ENCODE data around the gene KNL1.
"Not testable (repeated sequence)": the region's sequence is repeated elsewhere in the genome, so short reads cannot be mapped to it uniquely, and the experiment has no call there.

The KNL1 gene

DNA sequence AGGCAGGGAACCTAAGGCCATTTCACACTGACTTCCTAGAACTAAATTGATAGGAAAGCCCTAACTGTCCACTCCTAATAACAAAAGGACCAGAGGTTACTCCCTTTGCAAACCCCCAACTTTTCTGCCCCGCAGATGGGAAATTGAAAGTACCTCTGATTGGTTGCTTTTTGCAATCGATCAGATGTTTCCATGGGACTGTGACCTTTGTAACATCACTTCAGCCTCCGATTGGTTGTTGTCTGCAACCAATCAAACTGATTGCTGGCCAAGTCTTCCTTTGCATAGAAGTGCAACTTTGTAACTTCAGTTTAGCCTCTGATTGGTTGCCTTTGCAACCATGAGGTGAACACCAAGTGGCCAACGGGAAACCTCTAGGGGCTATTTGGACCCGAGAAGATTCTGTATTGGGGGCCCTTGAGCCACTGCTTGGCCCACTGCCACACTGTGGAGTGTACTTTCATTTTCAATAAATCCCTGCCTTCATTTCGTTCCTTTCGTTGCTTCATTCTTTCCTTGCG, 11.3 kb upstream of the KNL1 start:
- DNase-seq = peak; percentile 76 to 77

DNA sequence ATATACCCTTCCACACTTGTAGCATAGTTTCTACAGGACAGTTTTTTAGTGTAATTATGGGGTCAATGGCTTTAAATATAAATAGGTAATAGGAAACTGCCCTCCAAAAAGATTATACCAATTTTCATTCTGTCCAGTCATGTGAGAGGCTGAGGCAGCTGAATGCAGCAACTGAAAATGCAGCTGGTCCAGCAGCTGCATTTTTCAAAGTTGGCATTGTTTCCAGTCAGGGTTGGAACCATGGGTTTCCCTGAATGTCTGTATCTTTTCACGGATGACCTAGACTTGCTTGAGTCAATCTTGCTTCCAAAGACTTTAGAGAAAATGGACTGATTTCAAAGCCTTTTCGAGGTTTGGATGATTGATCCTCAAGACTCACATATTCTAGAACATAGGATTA, 9.9 kb upstream of the KNL1 start:
- DNase-seq = no peak

DNA sequence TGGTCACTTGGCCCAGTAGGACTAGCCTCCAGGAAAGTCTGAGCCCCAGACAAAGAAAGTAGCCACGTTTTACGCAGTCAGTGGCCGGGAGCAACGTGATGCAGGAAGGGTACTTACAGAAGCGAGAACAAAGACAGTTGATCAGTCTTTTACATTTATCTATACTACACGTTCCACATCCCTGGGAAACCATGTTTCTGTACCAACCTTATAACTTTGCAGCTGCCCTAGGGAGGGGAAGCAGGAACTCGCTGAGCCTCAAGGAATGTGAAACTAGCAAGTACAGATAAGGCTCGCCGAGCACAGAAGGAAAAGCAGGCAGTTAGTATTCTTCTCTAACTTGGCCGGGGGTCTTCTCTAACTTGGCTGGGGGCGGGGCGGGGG, 3.4 kb upstream of the KNL1 start:
- no peak for DNase-seq

DNA sequence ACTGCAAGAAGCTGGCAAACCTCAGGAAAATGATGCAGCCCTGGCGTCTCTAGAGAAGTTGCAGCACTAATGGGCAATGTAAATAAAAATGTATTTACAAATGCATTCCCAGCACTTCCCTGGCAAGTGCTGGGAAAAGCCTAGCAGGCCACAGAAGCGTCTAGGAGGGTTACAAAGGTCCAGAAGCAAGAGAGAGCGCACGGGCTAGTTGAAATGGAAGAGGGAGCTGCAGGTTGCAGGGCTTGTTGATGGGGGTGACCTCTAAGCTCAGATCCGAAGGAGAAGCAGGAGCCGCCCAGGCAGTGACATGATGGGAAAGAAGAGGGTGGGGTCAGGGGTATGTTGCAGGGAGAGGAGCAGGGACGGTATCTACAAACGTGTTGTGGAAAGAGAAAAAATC, 2.7 kb upstream of the KNL1 start:
- no peak for DNase-seq

DNA sequence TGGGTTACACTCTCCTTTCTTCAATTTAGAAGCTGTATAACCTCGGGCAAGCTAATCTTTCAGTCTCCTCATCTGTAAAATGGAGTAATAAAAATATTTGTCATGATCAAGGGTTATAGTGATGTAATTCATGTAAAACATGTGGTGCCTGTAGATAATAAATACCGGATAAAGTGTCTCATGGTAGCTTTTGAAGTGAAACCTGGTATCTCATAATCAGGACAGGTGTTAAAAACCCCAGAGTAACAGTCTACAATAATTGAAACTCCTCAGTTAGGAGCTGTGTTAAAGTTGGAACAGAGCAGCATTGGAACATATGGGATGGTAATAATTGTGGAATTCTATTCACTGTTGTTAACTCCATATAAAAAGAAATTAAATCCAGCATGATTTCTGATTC, 884 bp upstream of the KNL1 start:
- DNase-seq = no peak

DNA sequence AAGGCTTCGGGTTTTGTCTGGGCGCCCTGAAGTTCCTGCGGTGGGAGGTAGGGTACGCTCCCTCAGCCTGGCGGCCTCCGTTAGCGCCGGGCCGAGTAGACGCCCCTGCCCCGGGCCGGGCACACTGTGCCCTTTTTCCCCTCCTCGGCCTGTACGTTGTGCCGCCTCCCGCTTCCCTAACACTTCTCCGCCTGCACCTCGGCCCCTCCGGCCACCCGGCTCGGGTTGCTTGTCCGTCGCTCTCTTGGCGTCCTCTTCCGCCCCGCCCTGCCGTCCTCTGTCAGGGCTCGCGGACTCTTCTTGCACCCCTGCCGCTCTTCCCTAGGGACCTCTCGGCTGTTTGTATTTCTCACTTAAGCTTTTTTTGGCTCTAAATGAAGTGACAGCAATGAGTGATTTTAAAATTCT, 384 bp downstream of the KNL1 start:
- DNase-seq = peak; percentile 75 to 76

DNA sequence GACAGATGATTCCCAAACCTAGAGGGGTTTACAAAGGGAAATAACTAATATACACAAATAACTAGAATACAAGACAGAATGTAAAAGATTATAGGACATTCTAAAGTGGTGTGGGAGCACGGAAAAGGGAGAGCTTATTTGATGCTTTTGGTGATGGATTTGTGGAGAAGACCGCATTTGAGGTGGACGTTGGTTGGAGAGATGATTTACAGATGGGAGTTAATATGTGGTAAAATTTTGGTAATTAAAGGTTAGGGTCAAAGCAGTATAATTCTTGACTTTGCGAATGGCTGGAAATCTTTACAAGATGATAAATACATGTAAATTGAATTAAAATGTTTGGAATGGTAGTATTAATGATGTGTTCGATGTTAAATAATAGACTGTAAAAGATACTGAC, 1.2 kb downstream of the KNL1 start:
- no peak for DNase-seq

DNA sequence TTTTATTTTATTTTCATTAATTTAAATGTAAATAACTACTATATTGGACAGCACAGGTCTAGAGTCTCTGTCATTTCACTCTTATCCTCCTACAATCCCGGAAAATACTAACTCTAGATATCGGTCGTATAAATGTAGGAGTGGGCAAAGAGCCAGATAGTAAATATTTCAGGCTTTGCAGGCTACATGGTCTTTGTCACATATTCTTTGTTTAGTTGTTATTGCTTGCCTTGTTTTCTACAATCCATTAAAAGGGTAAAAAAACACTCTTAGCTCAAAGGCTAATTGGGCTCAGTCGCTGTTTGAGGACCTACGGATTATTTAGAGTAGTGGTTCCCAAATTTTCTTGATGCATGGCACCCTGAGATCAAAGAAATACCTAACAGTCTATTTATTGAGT, 1.7 kb downstream of the KNL1 start:
- no peak for DNase-seq

DNA sequence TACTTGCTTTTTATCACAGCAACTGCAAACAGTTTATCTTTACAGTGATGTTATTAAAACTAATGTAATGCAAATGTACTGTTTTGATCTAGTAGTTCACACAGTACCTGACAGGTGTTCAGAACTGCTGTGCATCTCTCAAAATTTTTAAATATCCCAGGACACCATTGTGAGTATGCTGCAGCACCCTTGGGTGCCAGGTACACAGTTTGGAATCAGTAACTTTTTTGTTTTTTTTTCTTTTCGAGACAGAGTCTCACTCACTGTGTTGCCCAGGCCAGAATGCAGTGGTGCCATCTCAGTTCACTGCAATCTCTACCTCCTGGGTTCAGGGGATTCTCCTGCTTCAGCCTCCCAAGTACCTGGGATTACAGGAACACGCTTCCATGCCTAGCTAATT, 3.0 kb downstream of the KNL1 start:
- no peak for DNase-seq

DNA sequence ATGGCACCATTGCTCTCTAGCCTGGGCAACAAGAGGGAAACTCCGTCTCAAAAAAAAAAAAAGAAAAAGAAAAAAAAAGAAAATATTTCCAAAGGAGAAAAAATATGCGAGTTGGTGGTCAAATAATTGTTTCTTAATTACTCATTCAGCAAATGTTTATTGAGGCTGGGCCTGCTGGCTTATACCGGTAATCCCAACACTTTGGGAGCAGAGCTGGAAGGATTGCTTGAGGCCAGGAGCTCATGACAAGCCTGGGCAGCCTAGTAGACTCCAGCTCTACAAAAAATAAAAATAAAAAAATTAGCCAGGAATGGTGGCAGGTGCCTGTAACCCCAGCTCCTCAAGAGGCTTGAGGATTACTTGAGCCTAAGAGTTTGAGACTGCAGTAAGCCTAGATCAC, 4.1 kb downstream of the KNL1 start:
- no peak for DNase-seq

DNA sequence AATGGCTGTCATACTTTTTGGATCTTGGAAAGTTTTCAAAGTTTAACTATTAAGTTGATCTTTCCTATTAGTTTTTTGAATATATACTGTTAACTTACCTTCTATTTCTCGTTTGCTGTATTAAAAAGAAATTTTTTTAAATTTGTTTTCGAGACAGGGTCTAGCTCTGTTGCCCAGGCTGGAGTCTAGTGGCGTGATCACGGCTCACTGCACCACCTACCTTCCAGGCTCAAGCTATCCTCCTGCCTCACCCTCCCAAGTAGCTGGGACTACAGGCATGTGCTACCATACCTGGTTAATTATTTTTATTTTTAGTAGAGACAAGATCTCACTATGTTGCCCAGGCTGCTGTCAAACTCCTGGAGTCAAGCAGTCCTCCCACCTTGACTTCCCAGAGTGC, 4.6 kb downstream of the KNL1 start:
- DNase-seq = no peak

DNA sequence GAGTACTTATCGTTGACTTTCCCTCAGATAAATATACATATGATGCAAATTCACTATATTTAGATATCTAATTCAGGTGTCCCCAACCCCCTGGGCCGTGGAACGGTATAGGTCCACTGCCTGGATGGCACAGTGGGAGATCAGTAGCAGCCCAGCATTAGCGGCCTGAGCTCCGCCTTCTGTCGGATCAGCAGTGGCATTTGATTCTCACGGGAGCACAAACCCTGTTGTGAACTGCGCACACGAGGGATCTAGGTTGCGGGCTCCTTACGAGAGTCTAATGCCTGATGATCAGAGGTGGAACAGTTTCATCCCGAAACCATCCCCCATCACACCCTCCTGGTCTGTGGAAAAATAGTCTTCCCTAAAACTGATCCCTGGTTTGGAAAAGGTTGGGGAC, 6.9 kb downstream of the KNL1 start:
- no peak for DNase-seq

DNA sequence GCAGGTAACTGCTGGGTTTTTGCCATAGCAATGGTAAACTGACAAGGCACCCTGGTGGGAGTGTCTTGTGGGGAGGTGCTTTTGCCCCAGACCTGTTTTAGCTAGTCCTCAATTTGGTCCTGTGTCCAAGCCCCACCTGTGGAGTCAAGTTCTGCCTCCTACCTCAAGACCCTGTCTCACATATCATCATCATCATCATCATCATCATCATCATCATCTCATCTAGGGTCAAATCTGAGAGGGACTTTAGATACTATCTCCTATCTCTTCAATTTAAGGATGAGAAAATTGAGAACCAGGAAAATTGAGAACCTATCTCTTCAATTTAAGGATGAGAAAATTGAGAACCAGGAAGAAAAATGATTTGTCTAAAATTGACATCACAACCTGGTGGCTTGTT, 9.9 kb downstream of the KNL1 start:
- no peak for DNase-seq

DNA sequence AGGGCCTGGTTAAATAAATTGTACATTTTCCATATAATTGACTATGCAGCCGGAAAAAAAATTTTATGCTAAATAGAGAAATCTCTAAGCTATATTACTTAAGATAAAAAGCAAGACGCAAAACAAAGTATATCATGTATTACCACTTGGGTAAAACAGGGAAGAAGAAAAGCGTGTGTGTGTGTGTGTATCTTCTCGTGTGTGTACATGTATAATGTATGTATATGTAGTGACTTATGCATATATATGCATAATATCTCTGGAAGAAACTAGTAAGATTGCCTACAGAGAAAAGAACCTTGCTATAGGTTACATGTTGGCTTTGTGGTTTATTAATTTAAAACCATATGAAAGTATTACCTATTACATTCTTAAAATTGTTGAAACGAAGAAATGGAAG, 19.0 kb downstream of the KNL1 start:
- no peak for DNase-seq

DNA sequence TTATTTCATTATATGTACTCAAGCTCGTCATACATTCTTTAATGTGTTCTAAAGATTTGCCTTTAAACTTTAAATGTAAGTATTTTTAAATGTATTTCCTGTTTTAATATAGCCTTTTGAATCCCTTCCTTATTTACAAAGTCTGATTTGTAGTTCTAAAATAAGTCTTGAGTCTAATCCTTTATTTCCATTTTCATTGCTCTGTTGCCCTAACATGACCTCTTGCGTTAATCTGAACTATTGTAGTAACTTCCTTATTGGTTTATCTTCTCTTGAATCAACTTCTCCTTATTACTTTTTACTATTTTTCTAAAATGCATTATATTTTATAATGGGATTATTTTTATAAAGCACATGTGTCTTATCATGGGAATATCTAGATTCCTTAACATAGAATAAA, 24.0 kb downstream of the KNL1 start:
- DNase-seq = no peak

DNA sequence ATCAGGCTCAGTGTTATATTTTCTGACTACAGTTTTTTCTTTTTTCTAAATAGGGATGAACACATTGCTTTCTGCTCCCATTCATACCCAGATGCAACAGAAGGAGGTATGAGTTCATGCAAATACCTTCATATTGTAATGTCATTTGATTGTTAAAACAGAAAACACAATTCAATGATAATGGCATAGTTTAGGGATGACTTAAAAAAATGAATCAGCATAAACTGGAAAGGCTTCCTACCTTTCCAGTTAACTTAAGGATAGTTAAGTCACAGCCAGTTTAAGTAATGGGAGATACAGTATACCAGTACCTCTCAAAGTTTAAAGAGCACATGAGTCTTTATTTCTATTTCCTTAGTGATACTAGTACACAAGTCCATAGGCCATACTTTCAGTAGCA, 24.9 kb downstream of the KNL1 start:
- DNase-seq = no peak

DNA sequence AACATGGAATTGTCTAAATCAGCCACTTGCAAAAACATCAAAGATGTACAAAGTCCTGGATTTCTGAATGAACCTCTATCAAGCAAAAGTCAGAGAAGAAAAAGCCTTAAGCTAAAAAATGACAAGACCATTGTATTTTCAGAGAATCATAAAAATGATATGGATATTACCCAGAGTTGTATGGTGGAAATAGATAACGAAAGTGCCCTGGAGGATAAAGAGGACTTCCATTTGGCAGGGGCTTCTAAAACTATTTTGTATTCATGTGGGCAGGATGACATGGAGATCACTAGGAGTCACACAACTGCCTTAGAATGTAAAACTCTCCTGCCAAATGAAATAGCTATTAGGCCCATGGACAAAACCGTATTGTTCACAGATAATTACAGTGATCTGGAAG, 29.3 kb downstream of the KNL1 start:
- DNase-seq = no peak

DNA sequence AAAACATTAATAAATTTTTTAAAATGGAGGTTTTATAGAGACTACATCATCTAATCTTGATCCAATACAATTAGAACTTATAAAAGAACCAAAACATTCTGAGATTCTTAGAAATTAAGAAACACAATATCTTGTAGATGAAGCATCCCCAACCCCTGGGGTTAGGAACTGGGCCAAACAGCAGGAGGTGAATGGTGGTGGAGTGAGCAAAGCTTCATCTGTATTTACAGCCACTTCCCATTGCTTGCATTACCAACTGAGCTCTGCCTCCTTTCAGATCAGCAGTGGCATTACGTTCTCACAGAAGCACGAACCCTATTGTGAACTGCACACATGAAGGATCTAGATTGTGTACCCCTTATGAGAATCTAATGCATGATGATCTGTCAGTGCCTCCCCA, 36.3 kb downstream of the KNL1 start:
- no peak for DNase-seq

DNA sequence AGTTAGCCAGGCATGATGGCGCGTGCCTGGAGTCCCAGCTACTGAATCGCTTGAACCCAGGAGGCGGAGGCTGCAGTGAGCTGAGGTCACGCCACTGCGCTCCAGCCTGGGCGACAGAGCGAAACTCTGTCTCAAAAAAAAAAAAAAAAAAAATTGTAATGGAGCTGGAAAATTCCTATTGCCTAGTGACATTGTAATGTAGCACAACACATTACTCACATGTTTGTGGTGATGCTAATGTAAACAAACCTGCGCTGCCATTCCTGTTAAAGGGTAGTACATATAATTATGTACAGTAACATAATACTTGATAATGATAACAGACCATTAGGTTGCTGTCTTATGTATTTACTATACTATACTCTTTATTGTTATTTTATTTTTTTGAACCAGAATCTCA, 39.1 kb downstream of the KNL1 start:
- no peak for DNase-seq

DNA sequence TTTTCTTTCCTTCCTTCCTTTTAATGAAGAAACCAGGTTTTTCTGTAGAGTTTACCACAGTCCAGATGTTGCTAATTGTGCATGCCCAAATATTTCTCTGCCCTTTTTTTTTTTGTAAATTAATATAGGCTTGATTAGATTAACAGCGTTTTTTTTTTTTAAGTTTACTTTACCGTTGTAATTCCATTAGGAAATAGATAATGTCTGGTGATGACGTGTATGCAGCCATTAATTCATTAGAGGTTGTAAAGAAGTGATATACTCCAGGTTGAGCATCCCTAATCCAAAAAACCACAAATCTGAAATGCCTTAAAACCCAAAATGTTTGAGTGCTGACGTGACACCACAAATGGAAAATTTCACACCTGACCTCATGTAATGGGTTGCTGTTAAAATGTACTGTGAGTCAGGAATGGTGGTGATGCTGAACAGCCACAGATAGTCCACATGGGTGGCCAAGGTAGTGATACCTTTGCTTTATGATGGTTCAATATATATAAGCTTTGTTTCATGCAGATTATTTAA, 43.2 kb downstream of the KNL1 start:
- no peak for DNase-seq

DNA sequence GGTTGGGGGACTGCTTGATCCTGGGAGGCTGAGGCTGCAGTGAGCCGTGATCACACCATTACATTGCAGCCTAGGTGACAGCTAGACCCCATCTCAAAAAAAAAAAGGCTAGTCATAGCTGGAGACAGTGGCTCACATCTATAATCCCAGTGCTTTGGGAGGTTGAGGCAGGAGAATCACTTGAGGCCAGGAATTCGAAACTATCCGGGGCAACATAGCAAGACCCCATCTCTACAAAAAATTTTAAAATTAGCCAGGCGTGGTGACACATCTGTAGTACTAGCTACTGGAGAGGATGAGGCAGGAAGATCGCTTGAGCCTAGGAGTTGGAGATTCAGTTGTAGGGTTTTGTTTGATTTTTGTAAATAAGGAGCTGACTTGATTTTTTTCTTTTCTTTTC, 45.6 kb downstream of the KNL1 start:
- DNase-seq = no peak

DNA sequence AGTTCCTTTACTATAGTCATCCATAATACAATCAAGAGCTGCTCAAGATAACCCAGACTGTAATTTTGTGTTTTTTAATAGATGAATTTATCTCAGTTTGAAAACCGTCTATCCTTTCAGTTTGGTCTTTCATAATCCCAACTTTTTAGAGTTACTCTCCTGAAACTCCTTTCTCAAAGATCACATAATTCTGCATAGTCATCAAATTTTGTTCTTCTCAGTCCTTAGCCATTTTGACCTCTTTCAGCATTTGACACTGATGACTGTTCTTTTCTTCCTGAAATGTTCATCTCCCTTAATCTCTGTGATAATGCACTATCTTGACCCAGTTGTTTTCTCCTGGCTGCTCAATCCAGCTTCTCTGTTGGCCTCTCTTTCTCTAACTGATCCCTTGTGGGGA, 53.5 kb downstream of the KNL1 start:
- no peak for DNase-seq

DNA sequence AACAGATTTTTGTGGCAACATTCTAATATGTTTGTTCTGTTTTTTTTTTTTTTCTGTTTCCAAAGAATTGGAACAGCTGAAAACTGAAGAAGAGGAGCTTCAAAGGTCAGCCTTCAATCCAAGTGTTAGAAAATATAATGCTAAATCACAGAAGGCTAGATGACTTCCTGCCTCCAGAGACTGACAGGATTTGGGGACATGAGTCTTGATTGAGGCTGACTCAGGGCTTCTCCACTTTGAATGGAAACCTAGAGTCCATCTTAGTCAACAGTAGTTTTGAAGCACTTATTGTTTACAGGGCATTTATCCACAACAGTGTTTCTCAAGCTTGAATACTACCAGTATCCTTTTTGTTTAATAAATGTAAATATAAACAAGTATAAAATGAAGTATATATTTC, 56.4 kb downstream of the KNL1 start:
- no peak for DNase-seq

DNA sequence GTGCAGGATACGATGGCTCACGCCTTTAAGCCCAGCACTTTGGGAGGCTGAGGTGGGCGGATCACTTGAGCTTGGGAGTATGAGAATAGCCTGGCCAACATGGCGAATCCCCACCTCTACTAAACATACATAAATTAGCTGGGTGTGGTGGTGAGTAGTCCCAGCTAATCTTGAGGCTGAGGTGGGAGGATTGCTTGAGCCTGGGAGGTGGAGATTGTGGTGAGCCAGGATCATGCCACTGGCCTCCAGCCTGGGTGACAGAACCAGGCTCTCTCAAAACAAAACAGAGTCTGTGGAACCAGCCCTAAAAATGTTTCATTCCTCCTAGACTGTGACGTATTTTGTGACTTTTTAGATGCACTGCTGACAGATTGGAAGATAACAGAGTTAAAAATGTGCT, 66.6 kb downstream of the KNL1 start:
- DNase-seq = no peak

DNA sequence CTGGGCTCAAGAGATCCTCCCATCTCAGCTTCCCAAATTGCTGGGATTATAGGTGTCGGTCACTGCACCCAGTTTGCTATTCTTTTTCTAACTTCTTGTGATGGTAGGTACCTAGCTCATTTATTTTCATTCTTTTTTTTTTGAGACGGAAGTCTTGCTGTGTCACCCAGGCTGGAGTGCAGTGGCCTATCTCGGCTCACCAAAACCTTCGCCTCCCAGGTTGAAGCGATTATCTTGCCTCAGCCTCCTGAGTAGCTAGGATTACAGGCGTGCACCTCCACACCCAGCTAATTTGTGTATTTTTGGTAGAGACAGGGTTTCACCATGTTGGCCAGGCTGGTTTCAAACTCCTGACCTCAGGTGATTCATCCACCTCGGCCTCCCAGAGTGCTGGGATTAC, 70.9 kb downstream of the KNL1 start:
- DNase-seq = no peak

DNA sequence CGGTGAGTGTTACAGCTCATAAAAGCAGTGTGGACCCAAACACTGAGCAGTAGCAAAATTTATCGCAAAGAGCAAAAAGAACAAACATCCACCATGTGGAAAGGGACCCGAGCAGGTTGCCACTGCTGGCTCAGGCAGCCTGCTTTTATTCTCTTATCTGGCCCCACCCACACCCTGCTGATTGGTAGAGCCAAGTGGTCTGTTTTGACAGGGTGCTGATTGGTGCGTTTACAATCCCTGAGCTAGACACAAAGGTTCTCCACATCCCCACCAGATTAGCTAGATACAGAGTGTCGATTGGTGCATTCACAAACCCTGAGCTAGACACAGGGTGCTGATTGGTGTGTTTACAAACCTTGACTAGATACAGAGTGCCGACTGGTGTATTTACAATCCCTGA, 82.2 kb downstream of the KNL1 start:
- DNase-seq = not testable (repeated sequence)

Data from NCI-H524 (cell line).